Hematopoietic multipotent progenitor cell (in vitro differentiated cells): ENCODE measurements around the gene ASB6. TPM values are rescaled to one million over a fixed set of nuclear protein-coding genes. Genes with fewer than 3 reads are reported as not detected.

Source experiments
- DNase-seq, 3 donors: peaks; one replicate each; pipeline ENCODE4 v3.0.0-alpha.2; 2011 to 2015; ENCODE audit warnings: low read depth in 2 of 3, low spot score in 2 of 3
- total RNA-seq: library from RNA; depleted of rRNA; stranded (reverse); fragments of >200 nt; gene quantifications from one replicate; pipeline ENCODE4 v1.2.3, GENCODE V29; 2012

Gene ASB6
- total RNA-seq, 1 donor = 15.9 TPM

DNA sequence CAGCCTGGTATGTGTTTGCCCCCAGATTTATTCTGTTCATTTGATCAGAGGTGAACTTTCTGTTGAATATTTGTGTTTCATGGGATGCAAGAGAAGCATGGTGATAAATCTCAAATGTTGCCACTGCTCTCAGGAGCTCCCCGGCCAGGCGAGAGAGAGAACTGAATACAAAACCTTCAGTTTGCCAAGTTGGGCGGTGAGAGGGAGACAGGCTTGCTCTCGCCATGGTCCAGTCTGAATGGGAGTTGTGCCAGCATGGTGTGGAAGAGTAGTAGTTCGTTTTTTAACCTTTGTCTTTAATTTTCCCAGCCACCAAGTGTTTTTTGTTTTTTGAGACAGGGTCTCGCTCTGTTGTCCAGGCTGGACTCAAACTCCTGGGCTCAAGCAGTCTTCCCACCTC lies 13.2 kb downstream of the ASB6 start:
- no peak for DNase-seq

- DNase-seq = no peak
These were observed 14.2 kb downstream of the ASB6 start for GRCh38 chr9:129627556-129628440.

DNA sequence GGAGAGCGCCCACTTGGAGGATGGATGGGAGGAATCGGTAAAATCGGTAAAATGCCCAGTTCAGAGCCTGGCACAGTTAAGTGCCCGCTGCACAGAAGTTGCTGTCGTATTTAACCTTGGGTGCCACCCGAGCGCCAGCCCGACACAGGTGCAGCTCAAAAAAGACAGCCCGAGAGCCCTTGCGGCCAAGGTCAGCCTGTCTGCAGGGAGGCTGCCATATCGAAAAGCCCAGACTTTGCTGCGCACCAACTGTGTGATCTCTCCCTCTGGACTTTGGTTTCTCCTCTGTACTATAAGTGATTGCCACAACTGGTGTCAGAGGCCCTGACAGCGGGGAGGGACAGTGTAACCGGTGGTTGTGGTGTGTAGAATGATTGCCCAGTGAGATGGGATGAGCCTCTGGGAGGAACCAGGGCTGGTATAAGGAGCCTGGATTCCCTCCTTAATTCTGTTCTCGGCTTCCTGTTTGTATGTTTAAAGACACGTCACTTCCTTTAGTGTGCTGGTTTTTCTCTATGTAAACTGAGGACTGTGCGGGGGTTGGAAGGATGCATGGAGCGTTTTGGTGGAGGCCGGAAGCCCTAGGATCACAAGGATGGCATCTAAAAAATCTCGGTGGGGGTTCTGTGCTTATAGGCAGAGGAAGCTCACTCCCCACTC lies 15.2 kb downstream of the ASB6 start:
- no peak for DNase-seq

- DNase-seq = peak; percentile 88 to 91 (median 90)
These were observed 15.8 kb downstream of the ASB6 start, which contains the start of gene NTMT1 for GRCh38 chr9:129626079-129626624. Gene NTMT1, plus strand, starts transcription at chr9:129626163. Its CDS starts 6,541 bp downstream, at chr9:129632704.

DNA sequence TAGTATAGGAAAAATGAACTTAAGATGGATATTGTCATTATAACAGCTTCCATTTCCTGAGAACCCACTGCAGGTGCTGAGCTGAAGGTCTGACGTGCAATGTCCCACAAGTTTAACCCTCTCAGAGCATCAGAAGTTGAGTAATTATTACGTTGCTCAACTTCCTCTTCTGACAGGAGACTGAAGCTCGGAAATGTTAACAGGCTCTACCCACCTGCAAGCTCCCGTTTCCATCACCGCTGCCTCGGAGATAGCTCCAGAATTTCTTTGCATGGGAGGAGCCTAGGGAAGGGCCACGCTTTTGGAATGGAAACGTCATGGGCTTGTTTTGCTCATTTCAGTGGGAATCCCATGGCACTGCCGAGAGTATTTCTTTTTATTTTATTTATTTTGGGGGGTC lies 17.0 kb downstream of the ASB6 start:
- DNase-seq = peak in 2 of 3 donors; percentile 79 to 89

DNA sequence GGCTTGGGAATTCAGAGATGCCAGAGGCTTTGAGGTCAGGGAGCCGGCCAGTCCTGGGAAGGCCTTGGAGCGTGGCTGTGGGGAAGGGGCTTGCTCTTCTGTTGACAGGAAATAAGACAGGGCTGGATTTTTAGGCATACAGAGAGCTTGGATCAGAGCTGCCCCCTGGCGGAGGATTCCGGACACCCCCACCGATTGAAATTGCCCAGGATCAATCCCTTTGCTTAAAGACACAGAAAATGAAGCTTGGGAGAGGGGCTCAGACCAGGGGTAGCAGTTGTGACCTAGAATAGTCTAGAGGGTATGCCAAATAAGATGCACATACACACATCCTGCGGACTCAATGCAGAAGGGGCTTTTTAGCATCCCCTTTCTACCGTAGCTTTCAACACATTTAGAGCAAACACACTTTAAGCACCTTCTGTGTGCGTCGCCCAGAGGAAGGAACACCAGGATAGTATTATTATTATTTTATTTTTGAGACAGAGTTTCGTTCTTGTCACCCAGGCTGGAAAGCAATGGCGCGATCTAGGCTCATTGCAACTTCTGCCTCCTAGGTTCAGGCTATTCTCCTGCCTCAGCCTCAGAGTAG lies 17.7 kb downstream of the ASB6 start:
- DNase-seq = peak in 1 of 3 donors; percentile 67

DNA sequence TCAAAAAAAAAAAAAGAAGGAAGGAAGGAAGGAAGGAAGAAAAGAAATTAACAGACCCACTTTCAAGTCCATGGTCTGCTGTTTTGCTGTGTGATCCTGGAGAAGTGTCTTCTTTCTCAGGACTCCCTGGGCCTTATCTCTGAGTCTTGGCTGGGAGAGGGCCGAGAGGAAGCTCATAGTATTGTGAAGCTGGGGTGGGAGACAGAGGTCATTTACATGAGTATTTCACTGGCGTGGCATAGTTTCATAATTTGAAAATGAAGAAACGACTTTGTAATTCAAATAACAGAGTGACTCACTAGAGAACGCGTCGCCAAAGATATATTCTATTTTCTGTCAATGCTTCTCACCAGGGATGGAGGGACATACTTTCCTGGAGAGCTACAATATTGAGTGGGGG lies 18.6 kb downstream of the ASB6 start:
- DNase-seq = no peak

DNA sequence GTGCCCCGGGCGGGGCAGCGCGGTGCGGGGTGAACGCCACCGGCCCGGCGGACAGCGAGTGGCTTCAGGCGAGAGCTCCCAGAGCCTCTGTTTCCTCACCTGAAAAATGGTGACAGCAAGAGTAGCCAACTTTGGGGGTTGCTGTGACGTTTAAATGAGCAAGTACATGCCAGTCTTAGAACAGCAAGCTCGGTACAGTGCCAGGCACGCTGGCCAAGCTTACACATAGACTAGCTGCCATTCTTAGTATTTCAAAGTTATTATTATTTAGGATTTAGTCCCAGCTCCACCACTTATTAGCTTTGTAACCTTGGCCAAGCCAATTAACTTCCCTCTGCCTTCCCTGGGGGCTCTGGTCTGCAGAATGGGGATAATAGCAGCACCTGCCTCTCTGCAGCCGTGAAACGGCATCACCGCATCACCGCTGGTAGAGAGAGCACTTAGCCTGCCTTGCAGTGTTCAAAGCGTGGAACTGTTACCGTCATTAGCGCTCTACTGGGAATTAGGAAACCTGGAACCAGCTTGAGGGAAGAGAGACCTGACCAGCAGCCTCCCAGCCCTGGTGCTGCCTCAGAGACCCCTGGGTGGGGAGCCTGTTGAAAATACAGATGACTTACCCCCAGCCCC lies 21.2 kb downstream of the ASB6 start, which contains the start of gene C9orf50:
Gene C9orf50 (minus strand): TSS at position 433 of the 627 bp plus-strand sequence. CDS start 527 bp downstream, outside the sequence.
- DNase-seq = no peak

DNA sequence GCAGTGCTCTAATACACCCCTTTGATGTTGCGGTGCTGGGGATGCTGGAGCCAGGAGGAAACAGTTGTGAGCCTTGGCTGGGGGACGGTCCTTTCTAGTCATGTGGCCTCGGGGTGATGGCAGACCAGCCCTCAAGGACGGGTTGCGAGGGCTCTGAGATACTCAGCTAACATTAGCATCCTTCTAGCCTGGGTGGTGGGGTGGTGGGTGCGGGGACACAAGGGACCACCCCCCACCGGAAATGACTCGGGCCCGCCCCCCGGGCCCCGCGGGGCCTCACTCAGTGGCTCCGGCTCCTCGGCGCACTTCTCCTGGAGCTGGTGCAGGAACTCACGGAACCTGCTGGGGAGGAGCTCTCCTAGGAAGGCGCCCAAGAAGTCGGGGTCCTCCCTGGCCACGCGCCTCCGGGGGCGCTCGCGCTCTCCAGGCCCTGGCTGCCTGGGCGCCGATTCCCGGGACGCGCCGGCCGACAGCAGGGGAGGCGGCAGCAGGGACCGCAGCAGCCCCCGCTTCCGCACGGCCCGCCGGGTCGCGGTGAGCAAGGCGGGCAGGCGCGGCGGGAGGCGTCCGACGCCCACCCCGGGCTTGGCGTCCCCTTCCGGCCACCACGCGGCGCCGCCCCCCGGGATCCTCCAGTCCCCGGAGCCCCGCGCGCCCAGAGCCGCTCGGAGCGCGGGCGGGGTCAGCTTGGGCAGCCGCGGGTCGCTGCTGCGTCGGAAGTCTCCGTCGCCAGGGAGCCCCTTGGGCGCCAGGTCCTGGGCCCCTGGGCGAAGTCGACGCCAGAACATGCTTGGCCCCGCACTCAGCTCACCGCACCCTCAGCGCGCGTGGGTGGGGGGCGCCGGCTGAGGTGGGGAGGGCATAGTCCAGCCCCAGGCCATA lies 21.9 kb downstream of the ASB6 start:
- DNase-seq = peak in 2 of 3 donors; percentile 50 to 51

- no peak for DNase-seq
These were observed 24.8 kb downstream of the ASB6 start for GRCh38 chr9:129617167-129617566.

DNA sequence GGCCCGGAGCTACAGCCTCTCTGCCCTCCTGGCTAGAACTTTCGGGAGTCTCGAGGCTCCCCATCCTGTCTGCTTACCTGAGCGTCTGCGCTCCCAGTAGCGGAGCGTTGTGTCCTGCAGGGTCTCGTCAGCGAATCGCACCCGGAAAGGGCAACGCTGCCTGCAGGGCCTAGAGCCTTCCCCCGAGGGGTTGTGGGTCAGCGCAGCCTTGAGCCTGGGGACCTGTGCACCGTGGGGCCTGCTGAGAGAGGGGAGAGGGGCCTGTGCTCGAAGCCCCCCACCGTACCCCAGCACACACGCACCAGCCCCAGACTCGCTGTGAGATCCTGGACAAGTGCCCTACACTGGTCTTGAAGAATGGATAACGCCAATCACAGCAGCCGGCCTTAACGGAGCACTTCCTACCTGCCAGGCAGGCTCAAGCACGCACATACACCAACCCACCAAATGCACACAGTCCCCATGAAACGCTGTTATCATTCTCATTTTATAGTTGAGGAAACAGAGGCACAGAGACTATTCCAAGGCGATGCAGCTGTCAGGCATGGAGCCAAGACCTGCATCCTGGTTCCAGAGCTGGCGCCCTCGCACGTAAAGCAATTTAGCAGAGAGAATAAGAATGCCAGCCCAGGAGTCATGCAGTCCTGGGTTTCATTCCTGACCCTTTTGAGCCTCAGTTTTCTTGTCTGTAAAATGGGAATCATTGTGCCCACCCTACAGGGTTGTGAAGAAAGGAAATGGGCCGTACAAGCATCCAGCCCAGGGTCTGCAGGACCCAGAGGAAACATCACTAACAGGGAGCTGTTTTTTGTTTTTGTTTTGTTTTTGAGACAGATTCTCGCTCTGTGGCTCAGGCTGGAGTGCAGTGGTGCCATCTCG lies 26.3 kb downstream of the ASB6 start:
- no peak for DNase-seq

GRCh38 chr9:129614932-129615331 lies 27.0 kb downstream of the ASB6 start:
- no peak for DNase-seq

- no peak for DNase-seq
These were observed 28.3 kb downstream of the ASB6 start for GRCh38 chr9:129613520-129614175.

- no peak for DNase-seq
These were observed 29.0 kb downstream of the ASB6 start for GRCh38 chr9:129612815-129613519.

GRCh38 chr9:129612123-129612522 lies 29.8 kb downstream of the ASB6 start:
- no peak for DNase-seq

- no peak for DNase-seq
These were observed 30.6 kb downstream of the ASB6 start for GRCh38 chr9:129611307-129611800.
